Diencephalon (tissue), 1 donor: ENCODE data around the gene CAPN5. TPM values are rescaled to one million over a fixed set of nuclear protein-coding genes. Genes with fewer than 3 reads are reported as not detected.

Experiments used
- total RNA-seq: library from RNA; depleted of rRNA; stranded (reverse); fragments of >200 nt; gene quantifications from one replicate; pipeline ENCODE4 v1.2.3, GENCODE V29; 2014

Gene CAPN5
- 11.3 TPM for total RNA-seq

GRCh38 chr11:77066229-77067042 is at the start of gene CAPN5:
Gene CAPN5 (plus strand): TSS chr11:77066971. CDS start chr11:77084887, 17,916 bp downstream.

GRCh38 chr11:77102246-77103210 is 35.8 kb downstream of the CAPN5 start, which contains the start of gene OMP:
Gene OMP (plus strand): TSS chr11:77102840. CDS start chr11:77102840, 0 bp downstream.

GRCh38 chr11:77127920-77128691 is 61.3 kb downstream of the CAPN5 start, which contains the start of gene MYO7A:
Gene MYO7A (plus strand): TSS chr11:77128246. CDS start chr11:77130635, 2,389 bp downstream.

Other genes with a start within 250 kb of the CAPN5 start
- gene ACER3, start 206.1 kb upstream of the CAPN5 start, total RNA-seq: 25.4 TPM
- gene B3GNT6, start 32.6 kb upstream of the CAPN5 start, total RNA-seq: 0.23 TPM
- not detected for gene OMP, start 35.9 kb downstream of the CAPN5 start, total RNA-seq
- 3.5 TPM for gene MYO7A, start 61.3 kb downstream of the CAPN5 start, total RNA-seq
- not detected for gene GDPD4, start 234.7 kb downstream of the CAPN5 start, total RNA-seq